T-helper 1 cell (primary cell): Measurements from ENCODE around the gene UQCRC1.
"Not testable (repeated sequence)": the region's sequence is repeated elsewhere in the genome, so short reads cannot be mapped to it uniquely, and the experiment has no call there.

Source experiments
- DNase-seq, 5 donors: peaks; one replicate each; pipeline ENCODE4 v3.0.0-alpha.2; 2012 to 2020

Gene UQCRC1

GRCh38 chr3:48553886-48554845, 55.3 kb downstream of the UQCRC1 start:
- DNase-seq, result no peak

- no peak for DNase-seq
These were observed 56.1 kb downstream of the UQCRC1 start for GRCh38 chr3:48553361-48553760.

GRCh38 chr3:48552111-48552951, 57.1 kb downstream of the UQCRC1 start:
- DNase-seq, result no peak

GRCh38 chr3:48551651-48552050, 57.8 kb downstream of the UQCRC1 start:
- not testable (repeated sequence) for DNase-seq
